ENCODE data around the gene GREB1L. TPM values are rescaled to one million over a fixed set of nuclear protein-coding genes. Genes with fewer than 3 reads are reported as not detected.

The GREB1L gene
- total RNA-seq, 6 experiments from 2014 or later = 1.9 to 10.8 (median 2.3) TPM

GRCh38 chr18:21264651-21265050 lies 22.6 kb downstream of the GREB1L start:
- Mint-ChIP-seq H3K4me1 (ENCODE audit: low read depth) (peaks cover 25% of the 10 kb centered on the region), H3K36me3 (ENCODE audit: low read depth) (no peaks in the 10 kb centered on the region), H3K9me3 (no peaks in the 10 kb centered on the region), H3K27me3 (ENCODE audit: insufficient read depth) (peaks cover 6% of the 10 kb centered on the region), H3K27ac (no peak overlapping the region), H3K4me3 (no peak overlapping the region)
- no peak for TF ChIP-seq CTCF (IDR thresholded peaks at IDR 0.05)
- DNase-seq = peak; percentile 36

GRCh38 chr18:21265971-21266673 lies 24.1 kb downstream of the GREB1L start:
- peaks cover 6% of the 10 kb centered on the region for H3K27me3 Mint-ChIP-seq (ENCODE audit: insufficient read depth)
- H3K4me3 Mint-ChIP-seq = no peak overlapping the region
- H3K9me3 Mint-ChIP-seq = no peaks in the 10 kb centered on the region
- no peak for TF ChIP-seq CTCF (IDR thresholded peaks at IDR 0.05)
- H3K36me3 Mint-ChIP-seq (ENCODE audit: low read depth) = no peaks in the 10 kb centered on the region
- no peak for DNase-seq
- H3K27ac Mint-ChIP-seq = no peak overlapping the region
- peaks cover 37% of the 10 kb centered on the region for H3K4me1 Mint-ChIP-seq (ENCODE audit: low read depth)

- no peak overlapping the region for H3K27ac Mint-ChIP-seq
- no peak for DNase-seq
- TF ChIP-seq CTCF (IDR thresholded peaks at IDR 0.05) = no peak
- no peaks in the 10 kb centered on the region for H3K36me3 Mint-ChIP-seq (ENCODE audit: low read depth)
- no peaks in the 10 kb centered on the region for H3K9me3 Mint-ChIP-seq
- peaks cover 6% of the 10 kb centered on the region for H3K27me3 Mint-ChIP-seq (ENCODE audit: insufficient read depth)
- H3K4me1 Mint-ChIP-seq (ENCODE audit: low read depth) = peaks cover 44% of the 10 kb centered on the region
- no peak overlapping the region for H3K4me3 Mint-ChIP-seq
These were observed 25.4 kb downstream of the GREB1L start for GRCh38 chr18:21267400-21267799.

DNA sequence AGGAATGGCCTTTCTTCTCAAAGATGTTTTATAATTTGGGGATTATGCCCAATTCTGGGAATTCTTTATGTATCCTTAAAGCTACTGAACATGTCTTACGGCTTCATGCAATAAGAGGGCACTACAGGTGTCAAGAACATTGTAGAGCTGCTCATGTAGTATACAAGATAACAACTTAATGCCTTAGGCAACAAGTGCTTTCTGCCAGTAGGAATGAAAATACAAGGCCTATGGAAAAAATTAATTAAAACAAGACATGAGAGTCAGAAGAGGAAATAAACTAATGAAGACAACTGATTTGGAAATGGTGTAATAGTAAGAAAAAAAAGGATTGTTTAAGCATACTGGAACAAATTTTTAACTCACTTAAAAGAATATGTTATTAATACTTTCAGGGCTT lies 27.3 kb downstream of the GREB1L start:
- Mint-ChIP-seq H3K27me3 (ENCODE audit: insufficient read depth) (peaks cover 6% of the 10 kb centered on the region), H3K27ac (no peak overlapping the region), H3K36me3 (ENCODE audit: low read depth) (no peaks in the 10 kb centered on the region), H3K4me1 (ENCODE audit: low read depth) (peaks cover 28% of the 10 kb centered on the region), H3K9me3 (no peaks in the 10 kb centered on the region), H3K4me3 (no peak overlapping the region)
- no peak for TF ChIP-seq CTCF (IDR thresholded peaks at IDR 0.05)
- DNase-seq = no peak

- Mint-ChIP-seq H3K4me3 (no peak overlapping the region), H3K27ac (peak overlapping the region; percentile 47; the same call in 1 of the 2 replicates), H3K9me3 (no peaks in the 10 kb centered on the region)
These were observed 28.4 kb downstream of the GREB1L start for GRCh38 chr18:21270453-21270852.

More at GRCh38 chr18:21270453-21270852, 28.4 kb downstream of the GREB1L start:
- peak; percentile 85 for DNase-seq
- TF ChIP-seq CTCF (IDR thresholded peaks at IDR 0.05) = no peak
- Mint-ChIP-seq H3K36me3 (ENCODE audit: low read depth) (no peaks in the 10 kb centered on the region), H3K4me1 (ENCODE audit: low read depth) (peaks cover 19% of the 10 kb centered on the region), H3K27me3 (ENCODE audit: insufficient read depth) (peaks cover 6% of the 10 kb centered on the region)

Measured in HFFc6 (cell line).